HL-60/S4 treated with retinoic acid at 250 ng/mL for 4 days and 3 days (cell line): Measurements from ENCODE around the gene LPXN.
"Not testable (repeated sequence)": the region's sequence is repeated elsewhere in the genome, so short reads cannot be mapped to it uniquely, and the experiment has no call there.

Experiments
- in situ Hi-C: fragments of 300-500 bp; cut with MboI; formaldehyde crosslinking; loops from 2 replicates; pipeline ENCODE4 v1.7.0; 2022; ENCODE audit warnings: low sequenced_read_pairs

The LPXN gene

GRCh38 chr11:58579192-58580129 lies 3.8 kb upstream of the LPXN start:
- in situ Hi-C loops, result no loop called here

- in situ Hi-C loops, result no loop called here
These were observed 3.1 kb upstream of the LPXN start, which contains the start of gene ZFP91 for GRCh38 chr11:58578635-58579191. TSS of gene ZFP91 (plus strand) at chr11:58579063. CDS start at chr11:58579282, 219 bp downstream.

DNA sequence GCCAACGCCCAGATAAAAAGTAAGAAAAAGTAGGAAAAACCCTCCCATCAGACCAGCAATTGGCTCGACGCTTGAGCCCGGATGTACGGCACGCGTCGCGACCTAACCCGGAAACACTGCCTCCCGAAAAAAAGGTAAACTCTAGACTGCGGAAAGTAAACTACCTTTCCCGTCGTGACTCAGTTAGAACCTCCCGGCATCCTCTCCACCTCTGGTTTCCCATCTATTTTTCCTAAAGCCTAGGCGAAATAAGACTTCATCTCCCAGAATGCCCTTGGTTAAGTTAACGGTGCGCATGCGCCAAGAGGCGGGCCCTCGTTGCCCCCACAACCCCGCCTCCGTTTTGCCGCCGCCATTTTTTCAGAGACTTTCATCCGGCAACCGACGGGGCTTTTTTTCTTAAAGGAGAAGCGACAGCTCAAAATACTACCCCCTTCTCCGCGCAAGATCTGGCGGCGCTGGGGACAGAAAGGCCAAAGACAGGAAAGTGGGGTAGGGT lies 2.5 kb upstream of the LPXN start:
- in situ Hi-C loops, result no loop called here

GRCh38 chr11:58577555-58578135 lies 2.0 kb upstream of the LPXN start:
- in situ Hi-C loops, result no loop called here

DNA sequence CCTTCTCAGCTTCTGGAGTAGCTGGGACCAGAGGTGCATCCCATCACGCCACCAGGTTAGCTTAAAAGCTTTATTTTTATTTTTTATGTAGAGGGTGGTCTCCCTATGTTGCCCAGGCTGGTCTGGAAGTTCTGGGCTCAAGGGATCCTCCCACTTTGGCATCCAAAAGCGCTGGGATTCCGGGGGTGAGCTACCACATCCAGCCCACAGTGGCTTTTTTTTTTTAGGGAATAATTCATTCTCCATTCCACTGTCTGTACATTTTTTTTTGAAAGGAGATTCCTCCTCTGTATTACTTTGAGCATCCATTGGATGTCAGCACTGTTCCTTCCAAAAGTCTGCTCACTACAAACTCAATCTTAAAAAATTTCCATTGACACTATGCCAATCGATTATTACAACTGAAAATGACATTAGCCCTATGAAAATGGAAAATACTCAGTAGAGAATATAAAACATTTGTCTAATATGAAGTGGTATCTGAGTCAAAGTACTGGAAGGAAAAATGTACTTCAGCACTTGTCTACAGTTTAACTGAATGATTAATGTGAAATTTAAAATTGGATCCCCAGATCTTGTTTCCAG lies 1.3 kb upstream of the LPXN start:
- in situ Hi-C loops, result no loop called here

DNA sequence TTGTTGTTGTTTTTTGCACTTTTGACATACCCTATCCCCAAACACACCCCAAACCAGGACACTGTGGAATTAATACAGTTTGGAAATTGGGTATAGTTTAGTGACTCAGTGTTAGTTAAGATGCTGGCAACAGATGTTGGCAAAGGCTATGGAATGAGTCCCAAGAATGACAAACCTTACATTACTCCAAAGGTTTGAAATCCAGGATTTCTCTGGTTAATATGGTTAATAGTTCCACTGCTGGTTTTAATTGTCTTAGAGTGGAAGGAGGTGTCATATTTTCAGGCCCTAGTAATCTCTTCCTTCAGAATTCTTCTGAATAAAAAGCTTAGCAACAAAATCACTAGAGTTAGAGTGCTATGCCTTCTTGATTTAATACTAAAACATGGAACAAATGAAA lies 775 bp downstream of the LPXN start:
- in situ Hi-C loops, result no loop called here

- in situ Hi-C loops, result no loop called here
These were observed 2.1 kb downstream of the LPXN start for GRCh38 chr11:58573451-58574104.

DNA sequence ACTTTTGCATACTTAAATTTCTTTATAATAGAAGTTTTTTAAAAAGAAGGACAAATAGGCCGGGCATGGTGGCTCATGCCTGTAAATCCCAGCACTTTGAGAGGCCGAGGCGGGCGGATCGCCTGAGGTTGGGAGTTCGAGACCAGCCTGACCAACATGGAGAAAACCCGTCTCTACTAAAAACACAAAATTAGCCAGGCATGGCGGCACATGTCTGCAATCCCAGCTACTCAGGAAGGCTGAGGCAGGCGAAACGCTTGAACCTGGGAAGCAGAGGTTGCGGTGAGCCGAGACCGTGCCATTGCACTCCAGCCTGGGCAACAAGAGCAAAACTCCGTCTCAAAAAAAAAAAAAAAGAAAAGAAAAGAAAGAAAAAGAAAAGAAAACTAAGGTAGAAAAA lies 2.8 kb downstream of the LPXN start:
- in situ Hi-C loops, result not testable (repeated sequence)

DNA sequence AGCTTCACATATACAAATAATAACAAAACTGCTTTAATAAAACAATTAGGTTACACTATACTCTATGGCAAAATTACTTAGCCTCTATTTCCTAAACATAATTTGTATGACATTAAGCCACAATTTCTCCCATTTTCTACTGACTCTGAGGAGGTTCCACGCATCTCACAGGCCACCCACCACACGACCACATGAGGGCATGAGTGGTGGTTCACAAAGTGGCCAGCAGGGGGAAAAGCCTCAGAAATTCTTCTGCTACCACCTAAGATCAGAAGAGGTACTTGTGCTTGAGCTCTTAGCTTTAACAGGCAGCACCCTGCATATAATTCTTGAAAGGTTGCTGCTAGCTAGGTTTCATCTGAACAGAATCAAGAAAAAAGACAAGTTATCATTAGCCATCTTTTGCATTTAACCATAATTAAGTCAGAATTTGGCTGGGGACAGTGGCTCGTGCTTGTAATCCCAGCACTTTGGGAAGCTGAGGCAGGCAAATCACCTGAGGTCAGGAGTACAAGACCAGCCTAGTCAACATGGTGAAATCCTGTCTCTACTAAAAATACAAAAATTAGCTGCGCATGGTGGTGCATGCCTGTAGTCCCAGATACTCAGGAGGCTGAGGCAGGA lies 7.7 kb downstream of the LPXN start:
- in situ Hi-C loops, result no loop called here

GRCh38 chr11:58564231-58564630 lies 11.4 kb downstream of the LPXN start:
- in situ Hi-C loops, result no loop called here

GRCh38 chr11:58562375-58562800 lies 13.3 kb downstream of the LPXN start:
- in situ Hi-C loops, result no loop called here

DNA sequence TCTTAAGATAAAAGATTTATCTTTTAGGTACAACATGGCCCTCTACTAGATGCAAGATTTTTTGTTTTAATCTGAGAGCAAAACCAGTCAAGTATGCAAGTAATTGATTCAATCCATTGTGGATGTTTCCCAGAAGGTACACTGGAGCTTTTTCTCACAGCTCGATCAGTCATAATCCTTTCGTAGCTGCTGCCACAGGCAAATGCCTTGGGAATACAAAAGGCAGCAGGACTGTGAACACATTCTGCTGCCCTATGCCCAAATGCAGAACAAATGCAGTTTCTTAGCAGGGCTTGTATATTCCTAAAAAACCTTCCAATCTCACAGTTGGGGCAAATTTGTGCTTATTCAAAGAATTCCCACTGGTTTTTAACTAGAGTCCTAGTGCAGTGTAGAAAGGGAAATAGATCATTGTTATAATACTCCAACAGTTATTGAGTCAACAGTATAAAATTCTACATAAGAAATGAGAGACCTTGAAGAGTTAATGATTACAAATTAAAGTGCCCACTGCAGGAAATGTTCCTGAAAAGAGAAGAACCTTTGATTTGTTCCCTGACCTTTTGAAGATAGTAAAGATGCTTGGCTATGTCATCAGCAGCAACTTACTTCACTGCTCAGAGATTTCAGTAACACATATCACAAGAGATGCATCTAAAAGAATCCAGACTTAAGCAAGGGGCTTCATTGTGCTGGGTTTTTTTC lies 14.1 kb downstream of the LPXN start:
- in situ Hi-C loops, result no loop called here

DNA sequence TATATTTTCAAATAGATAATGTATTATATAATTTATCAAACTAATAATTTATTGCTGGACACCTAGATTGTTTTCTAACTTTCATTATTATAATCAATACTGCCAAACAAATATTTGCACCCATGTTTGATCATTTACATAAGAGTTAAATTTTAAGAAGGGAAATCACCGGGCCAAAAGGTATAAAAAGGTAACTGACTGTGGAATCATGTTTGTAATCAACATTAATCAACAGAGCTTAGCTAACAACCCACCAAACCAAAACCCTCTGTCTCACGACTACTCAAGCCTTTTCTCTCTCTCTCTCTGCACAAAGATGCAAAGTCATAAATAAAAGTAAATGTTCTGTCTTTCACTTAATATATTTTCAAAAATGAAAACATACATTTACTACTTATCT lies 14.8 kb downstream of the LPXN start:
- in situ Hi-C loops, result no loop called here

DNA sequence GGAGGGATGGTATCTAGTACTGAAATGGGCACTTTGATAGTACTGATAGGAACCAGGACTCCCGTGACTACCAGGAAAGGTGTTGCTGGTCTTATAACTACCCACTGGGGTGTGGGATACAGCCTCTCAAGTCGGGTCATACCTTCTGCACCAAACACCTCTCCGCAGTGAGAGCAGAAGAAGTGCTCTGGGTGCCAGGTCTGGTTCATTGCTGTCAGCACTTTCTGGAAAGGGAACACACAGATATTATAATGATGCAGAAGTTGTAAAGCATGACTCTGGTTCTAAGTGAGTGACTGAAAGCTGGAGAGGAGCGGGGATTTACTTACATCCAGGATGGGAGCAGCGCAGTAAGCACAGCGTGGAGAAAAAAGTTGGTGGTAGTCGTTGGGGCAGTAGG lies 26.0 kb downstream of the LPXN start:
- in situ Hi-C loops, result no loop called here

GRCh38 chr11:58546841-58547240 lies 28.8 kb downstream of the LPXN start:
- in situ Hi-C loops, result no loop called here

- in situ Hi-C loops, result no loop called here
These were observed 43.8 kb downstream of the LPXN start for GRCh38 chr11:58531865-58532341.

DNA sequence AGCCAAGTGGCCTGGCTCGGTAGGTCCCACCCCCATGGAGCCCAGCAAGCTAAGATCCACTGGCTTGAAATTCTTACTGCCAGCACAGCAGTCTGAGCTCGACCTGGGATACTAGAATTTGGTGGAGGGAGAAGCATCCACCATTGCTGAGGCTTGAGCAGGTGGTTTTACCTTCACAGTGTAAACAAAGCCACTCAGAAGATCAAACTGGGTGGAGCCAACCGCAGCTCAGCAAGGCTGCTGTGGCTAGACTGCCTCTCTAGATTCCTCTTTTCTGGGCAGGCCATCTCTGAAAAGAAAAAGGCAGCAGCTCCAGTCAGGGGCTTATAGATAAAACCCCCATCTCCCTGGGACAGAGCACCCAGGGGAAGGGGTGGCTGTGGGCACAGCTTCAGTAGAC lies 45.4 kb downstream of the LPXN start:
- in situ Hi-C loops, result no loop called here

GRCh38 chr11:58527429-58527828 lies 48.2 kb downstream of the LPXN start:
- in situ Hi-C loops, result no loop called here

GRCh38 chr11:58526721-58527120 lies 48.9 kb downstream of the LPXN start:
- in situ Hi-C loops, result no loop called here
